Esophagus (tissue), 2 donors: ENCODE data around the gene TCEA3. TPM values are rescaled to one million over a fixed set of nuclear protein-coding genes. Genes with fewer than 3 reads are reported as not detected.
"Not testable (repeated sequence)": the region's sequence is repeated elsewhere in the genome, so short reads cannot be mapped to it uniquely, and the experiment has no call there.

Experiments
- H3K27ac ChIP-seq, 2 donors: one replicate each; pipeline ENCODE4 v1.5.1; 2013; ENCODE audit warnings: low read depth in 2 of 2, mild to moderate bottlenecking in 2 of 2, inconsistent platforms in 1 of 2, low read length in 1 of 2, moderate library complexity in 1 of 2
- H3K27me3 ChIP-seq, 2 donors: one replicate each; pipeline ENCODE4 v1.6.1; 2013; ENCODE audit warnings: low read length in 2 of 2, control low read depth in 1 of 2, mild to moderate bottlenecking in 1 of 2; ENCODE audit not compliant: insufficient read depth in 2 of 2, control insufficient read depth in 1 of 2
- H3K36me3 ChIP-seq, 2 donors: one replicate each; pipeline ENCODE4 v1.6.1; 2013; ENCODE audit warnings: low read length in 1 of 2; ENCODE audit not compliant: control insufficient read depth in 2 of 2, insufficient read depth in 2 of 2
- H3K4me1 ChIP-seq, 2 donors: one replicate each; pipeline ENCODE4 v1.6.1; 2013; ENCODE audit warnings: low read length in 1 of 2; ENCODE audit not compliant: control insufficient read depth in 2 of 2, insufficient read depth in 2 of 2
- H3K4me3 ChIP-seq, 2 donors: one replicate each; pipeline ENCODE4 v1.5.1; 2013; ENCODE audit warnings: low read length in 2 of 2, mild to moderate bottlenecking in 2 of 2, low read depth in 1 of 2, moderate library complexity in 1 of 2
- H3K9me3 ChIP-seq, 2 donors: one replicate each; pipeline ENCODE4 v1.6.1; 2013; ENCODE audit warnings: mild to moderate bottlenecking in 2 of 2, low read depth in 1 of 2, low read length in 1 of 2, moderate library complexity in 1 of 2; ENCODE audit not compliant: control insufficient read depth in 2 of 2, insufficient read depth in 1 of 2
- WGBS, 2 donors: extraction: QIAGEN DNeasy Blood & Tissue Kit; methylation state at CpG; one replicate each; pipeline ENCODE4 v1.1.7; 2013; 5-methylcytosine and 5-hydroxymethylcytosine counted together
- polyA plus RNA-seq, 2 donors: library from polyadenylated mRNA; stranded (reverse); fragments of 200-250 nt; gene quantifications; one replicate each; pipeline ENCODE4 v1.2.3, GENCODE V29; 2013
- donor health status: healthy with polysubstance abuse.
- donor health status: Bipolar disorder and iron deficiency.

The TCEA3 gene
- polyA plus RNA-seq, 2 donors: 22.0 to 37.7 TPM

DNA sequence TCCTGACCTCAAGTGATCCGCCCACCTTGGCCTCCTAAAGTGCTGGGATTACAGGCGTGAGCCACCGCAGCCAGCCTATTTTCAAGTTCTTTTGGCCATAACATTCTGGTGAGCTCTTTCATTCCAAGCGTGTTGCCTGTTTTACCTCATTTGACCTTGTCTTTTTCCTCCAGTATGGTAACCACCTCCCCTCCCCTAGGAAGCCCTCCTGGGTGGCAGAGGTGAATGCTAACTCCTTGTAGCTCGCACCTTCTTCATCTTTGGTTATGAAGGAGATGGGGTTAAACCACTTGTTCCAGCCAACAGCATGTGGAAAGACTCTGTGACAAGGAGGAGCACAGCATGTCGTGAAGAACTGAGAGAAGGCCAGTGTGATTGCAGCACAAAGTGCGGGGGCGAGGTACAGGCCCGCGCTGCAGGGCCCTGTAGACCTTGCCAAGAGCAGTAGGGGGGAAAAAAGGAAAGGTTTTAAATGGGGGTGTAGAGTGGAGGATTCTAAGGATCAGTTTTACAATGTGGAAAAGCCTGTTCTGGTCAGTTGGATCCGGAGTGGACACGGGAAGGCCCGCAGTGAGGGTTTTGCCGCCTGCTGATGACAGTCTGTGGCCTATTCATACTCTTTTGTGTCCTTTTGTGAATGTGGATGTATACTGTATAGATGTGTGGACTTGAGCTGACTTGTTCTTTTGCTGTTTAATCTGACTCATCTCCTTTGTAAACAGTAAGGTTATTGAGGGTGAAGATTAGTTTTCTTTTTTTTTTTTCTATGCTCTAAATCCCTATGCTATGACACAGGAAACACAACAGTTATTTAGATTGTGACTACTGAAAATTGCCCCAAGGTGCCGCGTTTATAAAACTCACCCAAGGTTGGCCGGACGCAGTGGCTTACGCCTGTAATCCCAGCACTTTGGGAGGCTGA, 47.4 kb downstream of the TCEA3 start:
- H3K27me3 ChIP-seq: no peaks in the 10 kb centered on the region
- H3K27ac ChIP-seq: peak overlapping the region; percentile 77 to 88
- no peak overlapping the region for H3K4me3 ChIP-seq
- no peaks in the 10 kb centered on the region for H3K36me3 ChIP-seq
- WGBS, 2 donors: 35 to 49% methylated on average over 19 of the region's 19 CpGs
- H3K9me3 ChIP-seq: no peaks in the 10 kb centered on the region
- peaks cover 0 to 5% of the 10 kb centered on the region in 2 donors for H3K4me1 ChIP-seq

DNA sequence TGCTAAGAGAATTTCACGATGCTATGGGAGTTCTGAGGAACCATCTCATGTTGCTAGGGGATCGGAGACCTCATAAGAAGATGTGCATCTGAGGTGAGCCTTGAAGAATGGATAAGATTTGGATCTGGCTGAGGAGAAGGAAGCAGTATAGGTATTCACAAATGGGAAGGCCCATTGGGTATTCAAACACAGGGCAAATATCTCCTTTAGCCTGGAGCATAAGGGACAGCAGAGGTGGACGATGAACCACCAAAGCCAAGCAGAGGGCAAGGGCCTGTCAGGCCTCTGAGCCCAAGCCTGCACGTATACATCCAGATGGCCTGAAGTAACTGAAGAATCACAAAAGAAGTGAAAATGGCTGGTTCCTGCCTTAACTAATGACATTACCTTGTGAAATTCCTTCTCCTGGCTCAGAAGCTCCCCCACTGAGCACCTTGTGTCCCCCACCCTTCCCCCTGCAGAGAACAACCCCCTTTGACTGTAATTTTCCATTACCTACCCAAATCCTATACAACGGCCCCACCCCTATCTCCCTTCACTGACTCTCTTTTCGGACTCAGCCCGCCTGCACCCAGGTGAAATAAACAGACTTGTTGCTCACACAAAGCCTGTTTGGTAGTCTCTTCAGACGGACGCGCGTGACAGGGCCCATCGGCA, 50.3 kb downstream of the TCEA3 start:
- not testable (repeated sequence) for H3K27me3 ChIP-seq, H3K27ac ChIP-seq, H3K4me3 ChIP-seq, H3K9me3 ChIP-seq, H3K36me3 ChIP-seq
- 70 to 77% methylated on average over 12 of the region's 12 CpGs for WGBS, 2 donors
- H3K4me1 ChIP-seq: peaks cover 7 to 18% of the 10 kb centered on the region in 2 donors

DNA sequence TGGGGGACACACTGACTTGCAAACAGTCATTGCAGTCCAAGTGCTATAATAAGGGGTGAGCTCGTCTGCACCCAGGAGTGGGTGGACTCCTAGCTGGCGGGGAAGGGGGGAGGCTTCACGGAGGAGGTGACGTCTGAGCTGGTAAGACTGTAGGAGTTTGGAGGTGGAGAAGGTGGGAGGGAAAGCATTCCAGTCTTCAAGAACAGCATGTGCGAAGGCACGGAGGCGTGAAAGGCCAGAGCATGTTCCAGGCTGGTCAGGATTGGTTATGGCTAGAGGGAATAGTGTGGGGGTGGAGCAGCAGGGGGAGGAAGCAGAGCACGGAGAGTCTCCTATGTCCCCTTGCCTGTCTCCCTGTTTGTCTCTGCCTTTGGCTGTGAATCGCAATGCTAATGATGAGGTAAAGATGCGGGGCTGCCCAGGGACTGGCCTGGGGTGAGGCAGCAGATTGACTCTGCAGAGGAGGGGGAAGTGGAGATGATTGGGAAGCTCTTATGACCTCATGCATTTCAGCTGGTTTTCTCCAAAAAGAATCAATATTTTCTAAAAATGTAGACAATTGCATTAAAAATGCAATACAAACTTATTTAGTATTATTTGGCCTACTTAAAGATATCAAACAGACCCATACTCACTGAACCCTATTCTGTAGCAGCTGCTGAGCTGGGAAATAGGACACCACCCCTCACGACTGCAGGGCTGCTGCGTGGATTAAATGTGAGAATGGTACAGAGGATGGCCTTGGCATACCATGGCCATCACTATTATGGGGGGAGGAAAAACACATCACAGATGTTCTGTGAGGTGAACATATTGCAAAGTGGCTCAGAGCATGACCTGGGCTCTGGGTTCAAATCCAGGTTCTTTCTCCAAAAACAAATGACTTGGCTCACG, 52.3 kb downstream of the TCEA3 start:
- Histone ChIP-seq H3K4me3 (no peak overlapping the region), H3K27me3 (no peaks in the 10 kb centered on the region), H3K9me3 (no peaks in the 10 kb centered on the region), H3K36me3 (no peaks in the 10 kb centered on the region), H3K27ac (peak overlapping the region in 1 of 2 donors; percentile 64), H3K4me1 (peaks cover 7 to 18% of the 10 kb centered on the region in 2 donors)
- 67 to 70% methylated on average over 13 of the region's 13 CpGs for WGBS, 2 donors

- WGBS, 2 donors: 26 to 29% methylated on average over 13 of the region's 13 CpGs
- Histone ChIP-seq H3K4me3 (no peak overlapping the region), H3K4me1 (peaks cover 7 to 14% of the 10 kb centered on the region in 2 donors)
These were observed 53.6 kb downstream of the TCEA3 start for GRCh38 chr1:23370709-23371584.

DNA sequence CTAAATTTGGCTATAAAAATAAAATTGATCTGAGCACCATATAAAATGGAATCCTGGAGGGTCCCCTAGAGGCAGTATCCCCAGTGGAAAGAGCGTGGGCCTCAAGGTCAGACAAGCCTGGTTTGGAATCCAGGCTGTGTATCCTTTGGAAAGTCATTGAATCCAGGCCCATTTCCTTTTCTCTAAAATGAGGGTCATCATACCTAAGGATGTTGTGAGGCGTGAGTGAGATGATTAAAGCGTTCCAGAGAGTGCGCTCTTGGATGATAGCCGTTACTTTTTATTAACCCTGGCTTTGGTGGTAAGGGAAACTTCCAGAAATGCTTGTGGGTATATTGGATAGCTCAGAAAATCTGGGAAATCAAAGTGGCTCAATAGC, 54.2 kb downstream of the TCEA3 start:
- 31 to 40% methylated on average over 5 of the region's 5 CpGs for WGBS, 2 donors
- H3K36me3 ChIP-seq: no peaks in the 10 kb centered on the region
- H3K9me3 ChIP-seq: no peaks in the 10 kb centered on the region
- H3K27me3 ChIP-seq: no peaks in the 10 kb centered on the region
- peaks cover 7 to 14% of the 10 kb centered on the region in 2 donors for H3K4me1 ChIP-seq
- peak overlapping the region; percentile 87 to 93 for H3K27ac ChIP-seq
- peak overlapping the region in 1 of 2 donors; percentile 95 for H3K4me3 ChIP-seq

More at GRCh38 chr1:23370709-23371584, 53.6 kb downstream of the TCEA3 start:
- Histone ChIP-seq H3K9me3 (no peaks in the 10 kb centered on the region), H3K27me3 (no peaks in the 10 kb centered on the region), H3K36me3 (no peaks in the 10 kb centered on the region), H3K27ac (peak overlapping the region; percentile 87 to 93)

- H3K9me3 ChIP-seq: peaks cover 0 to 1% of the 10 kb centered on the region in 2 donors
- WGBS, 2 donors: 1% methylated on average over 29 of the region's 29 CpGs
- H3K4me3 ChIP-seq: peak within 1 kb of the TSS; percentile 84 to 95
- peaks cover 7 to 14% of the 10 kb centered on the region in 2 donors for H3K4me1 ChIP-seq
- no peaks in the 10 kb centered on the region for H3K27me3 ChIP-seq
- H3K27ac ChIP-seq: peak within 1 kb of the TSS; percentile 93 to 99
- H3K36me3 ChIP-seq: no peaks in the 10 kb centered on the region
These were observed 55.1 kb downstream of the TCEA3 start, which contains the start of gene ZNF436 for GRCh38 chr1:23369335-23370013. ZNF436 (minus strand) TSS chr1:23369836; CDS start chr1:23368005, 1,831 bp downstream.

GRCh38 chr1:23368562-23369334, 55.8 kb downstream of the TCEA3 start:
- Histone ChIP-seq H3K27me3 (no peaks in the 10 kb centered on the region), H3K27ac (peak overlapping the region; percentile 93 to 99), H3K4me1 (peaks cover 7 to 14% of the 10 kb centered on the region in 2 donors), H3K36me3 (peaks cover 0 to under 1% of the 10 kb centered on the region in 2 donors), H3K9me3 (peaks cover 0 to 2% of the 10 kb centered on the region in 2 donors), H3K4me3 (peak overlapping the region; percentile 84 to 95)
- WGBS, 2 donors: 1% methylated on average over 61 of the region's 61 CpGs
